NCI-H1105 treated with DMSO at 0.1 percent for 48 hours (cell line): Measurements from ENCODE around the gene EIF1.
"Not testable (repeated sequence)": the region's sequence is repeated elsewhere in the genome, so short reads cannot be mapped to it uniquely, and the experiment has no call there.

ENCODE experiments used
- DNase-seq: peaks from one replicate; lab custom pipeline; 2025; lab: John Stamatoyannopoulos, UW

EIF1 gene

GRCh38 chr17:41655611-41656111 lies 33.0 kb upstream of the EIF1 start:
- peak; percentile 71 for DNase-seq

GRCh38 chr17:41656249-41657023 lies 32.2 kb upstream of the EIF1 start:
- DNase-seq = no peak

GRCh38 chr17:41657176-41657754 lies 31.4 kb upstream of the EIF1 start:
- no peak for DNase-seq

- DNase-seq = no peak
Observed at GRCh38 chr17:41657936-41658335, 30.7 kb upstream of the EIF1 start.

GRCh38 chr17:41658846-41659245 lies 29.8 kb upstream of the EIF1 start:
- no peak for DNase-seq

- DNase-seq = no peak
Observed at GRCh38 chr17:41659427-41660212, 29.1 kb upstream of the EIF1 start.

- no peak for DNase-seq
Observed at GRCh38 chr17:41660221-41660711, 28.4 kb upstream of the EIF1 start.

GRCh38 chr17:41663451-41664171 lies 25.1 kb upstream of the EIF1 start:
- DNase-seq = no peak

- DNase-seq = no peak
Observed at GRCh38 chr17:41664172-41664457, 24.6 kb upstream of the EIF1 start.

- no peak for DNase-seq
Observed at GRCh38 chr17:41664587-41665565, 23.8 kb upstream of the EIF1 start.

GRCh38 chr17:41665566-41666236 lies 23.0 kb upstream of the EIF1 start:
- DNase-seq = peak; percentile 89

- DNase-seq = peak; percentile 89
Observed at GRCh38 chr17:41666237-41666641, 22.4 kb upstream of the EIF1 start.

GRCh38 chr17:41666708-41667279 lies 21.9 kb upstream of the EIF1 start:
- DNase-seq = peak; percentile 61

- no peak for DNase-seq
Observed at GRCh38 chr17:41667280-41668041, 21.2 kb upstream of the EIF1 start.

GRCh38 chr17:41672153-41672552 lies 16.5 kb upstream of the EIF1 start:
- no peak for DNase-seq

- not testable (repeated sequence) for DNase-seq
Observed at GRCh38 chr17:41675157-41676057, 13.3 kb upstream of the EIF1 start.

GRCh38 chr17:41676058-41676419 lies 12.6 kb upstream of the EIF1 start:
- no peak for DNase-seq

GRCh38 chr17:41678411-41678906 lies 10.2 kb upstream of the EIF1 start:
- DNase-seq = no peak
